Stimulated activated memory B cell treated with anti-CD40 and anti-IgM and Interleukin-4, amounts not matched to agents 10 μg/mL and 1 μg/mL and 100 μg/mL, for 72 hours (primary cell): ENCODE measurements around the gene TNKS1BP1.
"Not testable (repeated sequence)": the region's sequence is repeated elsewhere in the genome, so short reads cannot be mapped to it uniquely, and the experiment has no call there.

Experiments
- ATAC-seq: fragments of 150-1000 bp; cut with Tn5 transposase; 2 replicates; pipeline ENCODE4 v1.10.0; 2021
- H3K27ac Mint-ChIP-seq: one replicate; pipeline ENCODE4 v1.8.0; 2022; ENCODE audit warnings: mild to moderate bottlenecking, mixed read lengths
- H3K27me3 Mint-ChIP-seq: one replicate; pipeline ENCODE4 v1.8.0; 2022; ENCODE audit warnings: mixed read lengths
- H3K36me3 Mint-ChIP-seq: one replicate; pipeline ENCODE4 v1.8.0; 2022; ENCODE audit warnings: mixed read lengths
- H3K4me1 Mint-ChIP-seq: one replicate; pipeline ENCODE4 v1.8.0; 2022; ENCODE audit warnings: mixed read lengths
- H3K4me3 Mint-ChIP-seq: one replicate; pipeline ENCODE4 v1.8.0; 2022; ENCODE audit warnings: mild to moderate bottlenecking, moderate library complexity, mixed read lengths
- H3K9me3 Mint-ChIP-seq: one replicate; pipeline ENCODE4 v1.8.0; 2022; ENCODE audit warnings: mixed read lengths

TNKS1BP1 gene

GRCh38 chr11:57324886-57325734 lies at the start of gene TNKS1BP1:
Gene TNKS1BP1 (minus strand): TSS chr11:57324952. CDS start chr11:57321885, 3,067 bp downstream.
- Mint-ChIP-seq H3K36me3 (peaks cover 47% of the 10 kb centered on the region), H3K27me3 (no peaks in the 10 kb centered on the region), H3K4me3 (peak within 1 kb of the TSS; percentile 85), H3K27ac (peak within 1 kb of the TSS; percentile 88), H3K9me3 (no peaks in the 10 kb centered on the region), H3K4me1 (peaks cover 58% of the 10 kb centered on the region)
- peak; percentile 94 for ATAC-seq

GRCh38 chr11:57373146-57373545 lies 48.4 kb upstream of the TNKS1BP1 start:
- no peaks in the 10 kb centered on the region for H3K9me3 Mint-ChIP-seq
- no peak overlapping the region for H3K4me3 Mint-ChIP-seq
- no peak for ATAC-seq

GRCh38 chr11:57370941-57371340 lies 46.2 kb upstream of the TNKS1BP1 start:
- ATAC-seq: no peak
- H3K4me3 Mint-ChIP-seq: no peak overlapping the region

More at GRCh38 chr11:57373146-57373545, 48.4 kb upstream of the TNKS1BP1 start:
- no peak overlapping the region for H3K27ac Mint-ChIP-seq
- no peaks in the 10 kb centered on the region for H3K36me3 Mint-ChIP-seq
- H3K4me1 Mint-ChIP-seq: no peaks in the 10 kb centered on the region
- H3K27me3 Mint-ChIP-seq: peaks cover 39% of the 10 kb centered on the region

GRCh38 chr11:57370251-57370650 lies 45.5 kb upstream of the TNKS1BP1 start:
- H3K9me3 Mint-ChIP-seq: no peaks in the 10 kb centered on the region
- no peak for ATAC-seq
- no peaks in the 10 kb centered on the region for H3K36me3 Mint-ChIP-seq
- H3K27ac Mint-ChIP-seq: no peak overlapping the region
- peaks cover 46% of the 10 kb centered on the region for H3K27me3 Mint-ChIP-seq
- H3K4me3 Mint-ChIP-seq: no peak overlapping the region
- H3K4me1 Mint-ChIP-seq: no peaks in the 10 kb centered on the region

More at GRCh38 chr11:57370941-57371340, 46.2 kb upstream of the TNKS1BP1 start:
- Mint-ChIP-seq H3K27ac (no peak overlapping the region), H3K27me3 (peaks cover 41% of the 10 kb centered on the region), H3K4me1 (no peaks in the 10 kb centered on the region), H3K36me3 (no peaks in the 10 kb centered on the region), H3K9me3 (no peaks in the 10 kb centered on the region)

- ATAC-seq: no peak
- no peaks in the 10 kb centered on the region for H3K4me1 Mint-ChIP-seq
- no peak overlapping the region for H3K4me3 Mint-ChIP-seq
- no peak overlapping the region for H3K27ac Mint-ChIP-seq
- peaks cover 60% of the 10 kb centered on the region for H3K27me3 Mint-ChIP-seq
- no peaks in the 10 kb centered on the region for H3K9me3 Mint-ChIP-seq
- H3K36me3 Mint-ChIP-seq: no peaks in the 10 kb centered on the region
Measured at GRCh38 chr11:57368845-57369232, 44.1 kb upstream of the TNKS1BP1 start.

- no peaks in the 10 kb centered on the region for H3K36me3 Mint-ChIP-seq
- ATAC-seq: no peak
Measured at GRCh38 chr11:57368106-57368844, 43.5 kb upstream of the TNKS1BP1 start.

DNA sequence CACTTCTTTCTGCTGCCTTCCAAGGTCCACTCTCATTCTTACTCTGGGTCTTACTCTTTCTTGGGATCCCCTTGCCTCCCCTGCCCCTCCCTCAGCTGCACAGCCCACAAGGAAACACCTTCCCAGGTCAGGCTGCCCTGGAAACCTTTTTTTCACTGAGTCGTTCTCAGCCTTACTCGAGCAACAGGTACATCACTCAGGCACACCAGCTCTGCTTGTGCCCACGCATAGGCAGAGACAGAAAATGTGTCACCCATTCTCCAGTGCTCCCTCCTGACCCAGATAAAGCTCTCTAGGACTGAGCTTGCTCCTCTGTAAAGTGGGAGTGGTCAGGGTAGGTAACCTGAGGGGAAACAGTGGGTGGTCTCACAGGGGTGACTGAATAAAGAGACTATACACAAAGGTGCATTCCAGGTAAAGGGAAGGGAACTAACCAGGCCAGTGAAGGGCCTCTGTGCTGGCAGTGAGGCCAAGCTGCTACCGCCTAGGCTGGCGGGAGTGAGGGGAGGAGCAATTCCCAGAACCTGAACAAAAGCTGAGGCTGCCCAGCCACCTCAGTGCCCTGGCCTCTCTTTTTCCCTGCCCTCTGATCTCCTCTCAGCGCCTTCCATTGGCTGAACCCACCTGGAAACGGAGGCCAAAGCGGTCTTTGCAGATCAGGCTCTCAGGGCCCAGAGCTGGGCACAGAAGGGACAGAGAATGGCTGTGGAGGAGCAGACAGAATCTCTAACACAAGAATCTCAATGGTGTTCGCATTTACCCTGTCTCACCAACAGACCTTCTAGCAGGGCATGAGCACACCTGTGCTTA lies 40.3 kb upstream of the TNKS1BP1 start:
- Mint-ChIP-seq H3K4me3 (no peak overlapping the region), H3K27me3 (peaks cover 75% of the 10 kb centered on the region), H3K4me1 (no peaks in the 10 kb centered on the region), H3K36me3 (no peaks in the 10 kb centered on the region), H3K27ac (no peak overlapping the region), H3K9me3 (peaks cover 3% of the 10 kb centered on the region)
- ATAC-seq: no peak

More at GRCh38 chr11:57368106-57368844, 43.5 kb upstream of the TNKS1BP1 start:
- peaks cover 66% of the 10 kb centered on the region for H3K27me3 Mint-ChIP-seq
- no peak overlapping the region for H3K27ac Mint-ChIP-seq
- H3K9me3 Mint-ChIP-seq: no peaks in the 10 kb centered on the region
- no peaks in the 10 kb centered on the region for H3K4me1 Mint-ChIP-seq
- no peak overlapping the region for H3K4me3 Mint-ChIP-seq

- Mint-ChIP-seq H3K27ac (no peak overlapping the region), H3K9me3 (peaks cover 3% of the 10 kb centered on the region), H3K4me1 (no peaks in the 10 kb centered on the region), H3K27me3 (peaks cover 60% of the 10 kb centered on the region), H3K4me3 (no peak overlapping the region), H3K36me3 (no peaks in the 10 kb centered on the region)
- no peak for ATAC-seq
Measured at GRCh38 chr11:57363131-57364080, 38.7 kb upstream of the TNKS1BP1 start.

DNA sequence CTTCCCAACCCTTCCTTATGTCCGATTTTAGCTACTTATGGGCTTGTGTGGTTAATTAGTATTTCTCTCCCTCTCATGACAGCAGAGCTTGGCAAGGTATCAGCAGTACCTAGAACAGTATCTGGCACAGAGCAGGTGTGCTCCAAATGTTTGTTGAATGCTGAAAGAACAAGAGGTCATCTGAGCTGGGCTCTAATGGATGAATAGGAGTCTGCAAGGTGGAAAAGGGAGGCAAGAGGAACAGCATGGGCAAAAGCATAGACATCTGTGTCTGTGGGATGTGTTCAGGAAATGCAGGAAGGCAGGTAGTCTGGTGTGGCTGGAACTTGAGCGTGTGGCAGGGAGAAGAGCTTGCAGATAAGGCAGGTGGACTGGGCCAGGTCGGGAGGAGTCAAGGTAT lies 37.2 kb upstream of the TNKS1BP1 start:
- Mint-ChIP-seq H3K27me3 (peaks cover 52% of the 10 kb centered on the region), H3K4me1 (no peaks in the 10 kb centered on the region), H3K4me3 (no peak overlapping the region), H3K27ac (no peak overlapping the region), H3K9me3 (peaks cover 3% of the 10 kb centered on the region), H3K36me3 (no peaks in the 10 kb centered on the region)
- no peak for ATAC-seq

- H3K36me3 Mint-ChIP-seq: not testable (repeated sequence)
Measured at GRCh38 chr11:57361420-57361819, 36.7 kb upstream of the TNKS1BP1 start.

GRCh38 chr11:57360991-57361390 lies 36.2 kb upstream of the TNKS1BP1 start:
- H3K27ac Mint-ChIP-seq: no peak overlapping the region
- H3K4me3 Mint-ChIP-seq: no peak overlapping the region
- no peaks in the 10 kb centered on the region for H3K4me1 Mint-ChIP-seq
- H3K9me3 Mint-ChIP-seq: peaks cover 3% of the 10 kb centered on the region
- no peaks in the 10 kb centered on the region for H3K36me3 Mint-ChIP-seq
- ATAC-seq: no peak
- H3K27me3 Mint-ChIP-seq: peaks cover 50% of the 10 kb centered on the region

More at GRCh38 chr11:57361420-57361819, 36.7 kb upstream of the TNKS1BP1 start:
- not testable (repeated sequence) for H3K9me3 Mint-ChIP-seq, H3K4me1 Mint-ChIP-seq, H3K4me3 Mint-ChIP-seq, ATAC-seq, H3K27ac Mint-ChIP-seq
- H3K27me3 Mint-ChIP-seq: peaks cover 48% of the 10 kb centered on the region

DNA sequence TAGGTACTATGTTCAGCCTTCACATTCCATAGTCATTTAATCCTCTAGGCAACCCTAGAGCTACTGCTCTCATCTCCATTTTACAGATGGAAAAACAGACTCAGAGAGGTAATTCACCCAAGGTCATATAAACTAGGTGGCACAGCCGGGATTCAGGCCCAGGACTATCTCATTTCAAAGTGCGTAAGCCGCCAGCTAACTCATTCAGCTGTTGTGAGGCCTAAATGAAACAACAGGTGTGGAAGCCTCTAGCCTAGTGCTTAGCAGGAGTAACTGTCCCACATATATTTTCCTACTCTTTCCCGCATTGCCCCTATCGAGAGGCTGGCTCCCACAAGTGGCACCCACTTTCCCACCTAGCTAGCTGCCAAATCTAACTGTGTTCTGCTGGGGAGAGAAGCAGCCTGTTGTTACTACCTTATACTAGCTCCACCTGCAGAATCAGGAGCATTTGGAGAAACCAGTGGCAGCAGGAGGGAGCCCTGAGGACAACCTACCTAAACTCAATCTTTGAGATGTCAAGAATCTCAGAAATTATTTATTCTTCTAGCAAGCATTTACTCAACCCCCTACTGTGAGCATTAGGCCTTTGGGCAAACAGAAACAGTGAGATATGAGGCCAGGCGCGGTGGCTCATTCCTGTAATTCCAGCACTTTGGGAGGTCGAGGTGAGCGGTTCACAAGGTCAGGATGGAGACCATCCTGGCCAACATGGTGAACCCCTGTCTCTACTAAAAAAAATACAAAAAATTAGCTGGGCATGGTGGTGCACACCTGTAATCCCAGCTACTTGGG lies 35.3 kb upstream of the TNKS1BP1 start:
- Mint-ChIP-seq H3K27me3 (peaks cover 53% of the 10 kb centered on the region), H3K36me3 (no peaks in the 10 kb centered on the region), H3K27ac (no peak overlapping the region), H3K4me3 (no peak overlapping the region), H3K9me3 (peaks cover 3% of the 10 kb centered on the region), H3K4me1 (no peaks in the 10 kb centered on the region)
- no peak for ATAC-seq

DNA sequence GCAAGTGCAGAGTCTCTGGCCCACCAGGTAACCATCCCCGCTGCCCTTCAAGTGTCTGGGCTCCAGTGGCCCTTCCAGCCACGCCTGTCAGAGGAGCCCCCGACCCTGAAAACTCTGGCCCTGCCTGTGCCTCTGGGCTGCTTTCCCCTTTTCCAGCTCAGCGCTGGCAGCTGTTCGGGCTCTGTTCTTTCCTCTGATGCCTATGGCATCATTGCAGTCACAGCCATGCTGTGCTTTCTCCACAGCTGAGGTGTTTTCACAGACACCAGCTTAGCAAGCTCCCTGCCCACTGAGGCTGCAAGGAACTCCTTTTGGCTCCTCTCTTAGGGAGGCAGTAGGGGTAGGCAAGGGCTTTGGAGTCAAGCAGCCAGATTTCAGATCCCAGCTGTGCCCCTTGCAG lies 34.6 kb upstream of the TNKS1BP1 start:
- H3K4me3 Mint-ChIP-seq: no peak overlapping the region
- H3K9me3 Mint-ChIP-seq: peaks cover 3% of the 10 kb centered on the region
- no peak overlapping the region for H3K27ac Mint-ChIP-seq
- peaks cover 53% of the 10 kb centered on the region for H3K27me3 Mint-ChIP-seq
- no peaks in the 10 kb centered on the region for H3K4me1 Mint-ChIP-seq
- ATAC-seq: no peak
- no peaks in the 10 kb centered on the region for H3K36me3 Mint-ChIP-seq
